Measurements from ENCODE around the gene RAB17.

The RAB17 gene

DNA sequence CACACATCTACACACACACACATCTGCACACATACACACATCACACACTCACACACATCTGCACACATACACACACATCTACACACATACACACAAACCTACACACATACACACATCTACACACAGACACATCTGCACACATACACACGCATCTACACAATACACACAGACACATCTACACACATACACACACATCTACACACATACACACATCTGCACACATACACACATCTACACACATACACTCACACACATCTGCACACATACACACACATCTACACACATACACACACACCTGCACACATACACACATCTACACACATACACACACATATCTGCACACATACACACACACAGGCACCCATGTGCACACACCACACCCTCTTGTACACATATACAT, 24.6 kb downstream of the RAB17 start:
- FAIRE-seq, result no peak
- no peak for DNase-seq (ENCODE audit: low spot score)

DNA sequence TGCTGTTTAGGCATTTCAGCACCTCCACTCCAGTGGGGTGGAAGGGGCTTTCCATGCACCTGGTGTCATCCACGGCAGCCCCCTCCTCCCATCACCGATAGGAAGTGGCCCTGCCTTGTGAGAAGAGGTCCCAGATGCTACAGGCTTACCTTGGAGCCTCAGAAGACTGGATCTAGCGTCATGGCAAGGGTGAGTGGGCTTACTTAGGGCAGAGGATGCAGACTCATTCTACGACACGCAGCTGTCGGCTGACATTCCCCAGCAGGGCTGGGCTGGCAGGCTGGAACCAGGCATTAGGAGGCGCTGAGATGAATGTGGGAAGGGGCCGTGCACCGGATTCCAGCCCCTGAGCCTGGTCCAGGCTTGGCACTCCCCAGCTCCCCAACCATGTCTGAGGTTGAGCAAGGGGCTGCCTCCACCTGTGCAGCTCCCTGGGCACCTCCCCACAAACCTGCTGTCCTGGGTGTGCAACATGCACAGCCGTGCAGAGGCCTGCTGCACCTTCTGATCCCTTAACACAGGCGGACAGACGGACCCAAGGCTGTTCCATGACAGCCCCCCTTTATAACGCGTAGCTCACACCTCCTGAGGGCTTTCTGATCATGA, 25.9 kb downstream of the RAB17 start:
- DNase-seq (ENCODE audit: low spot score) (no peak), FAIRE-seq (no peak)

DNA sequence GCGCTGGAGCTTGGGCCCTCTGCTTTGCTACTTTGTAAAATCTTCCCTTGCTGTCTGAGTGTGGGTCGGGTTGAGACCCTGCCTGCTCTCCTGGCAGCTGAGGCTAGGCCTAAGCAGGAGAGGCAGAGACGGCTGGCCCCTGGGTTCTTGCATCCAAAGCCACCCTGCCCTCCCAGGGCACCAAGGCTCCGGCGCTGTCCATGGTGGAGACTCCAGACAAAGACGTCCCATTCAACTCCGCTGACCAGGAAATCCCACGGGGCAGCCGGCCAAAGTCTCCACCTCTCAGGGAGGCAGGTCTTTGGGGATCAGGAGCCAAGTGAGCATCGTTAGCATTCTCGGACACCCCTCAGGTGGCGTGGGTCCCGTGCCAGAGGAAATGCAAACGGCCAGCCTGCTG, 26.7 kb downstream of the RAB17 start:
- DNase-seq (ENCODE audit: low spot score), result no peak
- no peak for FAIRE-seq

GRCh38 chr2:237561221-237561620, 29.3 kb downstream of the RAB17 start:
- no peak for DNase-seq (ENCODE audit: low spot score)
- FAIRE-seq, result no peak

- no peak for FAIRE-seq
Measured at GRCh38 chr2:237558961-237559641, 31.4 kb downstream of the RAB17 start.

DNA sequence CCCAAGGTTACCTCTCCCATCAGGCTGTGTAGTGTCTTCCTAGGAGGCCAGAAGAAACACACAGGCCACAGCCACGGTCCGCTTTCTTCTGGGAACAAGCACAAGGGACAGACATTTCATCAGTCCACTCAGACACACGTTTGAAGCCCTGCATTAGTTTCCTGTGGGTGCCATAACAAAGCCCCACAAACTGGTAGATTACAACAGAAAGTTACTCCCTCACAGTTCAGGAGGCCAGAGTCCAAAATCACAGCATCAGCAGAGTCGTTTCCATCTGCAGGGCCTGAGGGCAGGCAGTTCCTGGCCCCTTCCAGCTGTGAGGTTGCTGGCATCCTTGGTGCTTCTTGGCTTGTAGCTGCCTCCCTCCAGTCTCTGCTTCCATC, 32.9 kb downstream of the RAB17 start:
- DNase-seq (ENCODE audit: low spot score), result no peak
- no peak for FAIRE-seq

More at GRCh38 chr2:237558961-237559641, 31.4 kb downstream of the RAB17 start:
- DNase-seq (ENCODE audit: low spot score), result peak; percentile 27

DNA sequence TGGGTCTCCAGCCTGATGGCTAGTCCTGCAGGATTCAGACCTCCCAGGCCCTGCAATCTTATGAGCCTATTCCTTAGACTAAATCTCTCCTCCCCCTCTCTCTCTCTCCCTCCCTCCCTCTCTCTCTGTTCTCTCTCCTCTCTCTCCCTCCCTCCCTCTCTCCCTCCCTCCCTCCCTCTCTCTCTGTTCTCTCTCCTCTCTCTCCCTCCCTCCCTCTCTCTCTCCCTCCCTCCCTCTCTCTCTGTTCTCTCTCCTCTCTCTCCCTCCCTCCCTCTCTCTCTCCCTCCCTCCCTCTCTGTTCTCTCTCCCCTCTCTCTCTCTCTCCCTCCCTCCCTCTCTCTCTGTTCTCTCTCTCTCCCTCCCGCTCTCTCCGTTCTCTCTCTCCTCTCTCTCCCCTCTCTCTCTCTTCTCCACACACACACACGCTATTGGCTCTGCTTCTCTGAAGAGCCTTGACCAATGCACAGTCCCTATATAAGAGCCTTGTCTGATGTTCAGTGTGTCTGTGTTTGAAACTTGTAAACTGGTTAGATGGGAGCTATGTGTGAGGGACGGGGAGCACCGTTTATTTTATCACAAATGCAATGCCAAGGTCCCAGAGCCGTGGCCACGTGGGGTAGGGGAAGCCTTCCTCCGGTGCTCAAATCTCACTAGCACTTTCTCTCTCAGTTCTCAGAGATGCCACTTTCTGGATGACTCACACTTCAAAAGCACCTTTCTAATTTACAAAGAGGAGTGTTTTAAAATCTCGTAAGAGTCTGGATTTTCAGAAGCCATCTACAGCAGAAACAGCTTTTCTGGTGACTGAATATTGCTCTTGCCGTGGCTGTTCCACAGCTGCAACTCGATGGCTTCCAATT, 33.5 kb downstream of the RAB17 start:
- DNase-seq (ENCODE audit: low spot score), result no peak
- no peak for FAIRE-seq

DNA sequence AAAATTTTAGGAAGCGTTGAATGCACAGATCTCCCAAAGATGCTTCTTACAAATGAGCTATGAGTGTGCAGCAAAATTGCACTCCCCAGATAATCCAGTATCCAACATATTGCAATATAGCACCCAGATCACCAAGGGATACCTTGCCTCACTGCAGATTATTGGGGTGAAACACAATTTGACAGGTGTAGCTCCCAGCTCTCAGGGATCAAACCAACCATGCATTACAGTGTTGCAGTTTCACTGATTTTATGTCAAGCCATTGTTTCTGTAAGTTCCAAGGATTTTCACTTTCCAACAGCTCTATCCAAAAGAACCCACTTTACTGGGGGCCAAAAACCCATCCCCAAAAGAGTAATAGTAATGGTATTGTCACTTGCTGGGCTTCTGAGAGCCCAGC, 35.0 kb downstream of the RAB17 start:
- DNase-seq (ENCODE audit: low spot score), result no peak
- FAIRE-seq, result no peak

GRCh38 chr2:237553948-237554347, 36.6 kb downstream of the RAB17 start:
- DNase-seq (ENCODE audit: low spot score) (no peak), FAIRE-seq (no peak)

DNA sequence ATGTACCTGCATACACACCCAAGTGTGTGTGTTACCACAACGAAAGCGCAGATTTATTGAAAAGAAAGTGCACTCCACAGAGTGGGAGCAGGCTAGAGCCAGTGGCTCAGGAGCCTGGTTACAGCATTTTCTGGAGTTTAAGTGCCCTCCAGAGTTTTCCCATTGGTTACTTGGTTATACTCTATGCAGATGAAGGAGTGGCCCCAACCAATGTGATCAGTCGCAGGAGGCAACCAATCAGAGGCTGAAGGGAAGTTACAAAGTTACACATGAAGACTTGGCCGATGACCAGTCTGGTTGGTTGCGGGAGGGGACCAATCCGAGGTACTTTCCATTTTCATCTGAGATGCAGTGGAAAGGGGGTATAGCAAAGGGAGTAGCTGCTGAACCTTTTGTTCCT, 37.6 kb downstream of the RAB17 start:
- FAIRE-seq (no peak), DNase-seq (ENCODE audit: low spot score) (no peak)

GRCh38 chr2:237551071-237551574, 39.4 kb downstream of the RAB17 start:
- DNase-seq (ENCODE audit: low spot score) (no peak), FAIRE-seq (no peak)

GRCh38 chr2:237549643-237550415, 40.7 kb downstream of the RAB17 start:
- no peak for FAIRE-seq
- DNase-seq (ENCODE audit: low spot score), result no peak

- FAIRE-seq (no peak), DNase-seq (ENCODE audit: low spot score) (no peak)
Measured at GRCh38 chr2:237549216-237549615, 41.3 kb downstream of the RAB17 start.

DNA sequence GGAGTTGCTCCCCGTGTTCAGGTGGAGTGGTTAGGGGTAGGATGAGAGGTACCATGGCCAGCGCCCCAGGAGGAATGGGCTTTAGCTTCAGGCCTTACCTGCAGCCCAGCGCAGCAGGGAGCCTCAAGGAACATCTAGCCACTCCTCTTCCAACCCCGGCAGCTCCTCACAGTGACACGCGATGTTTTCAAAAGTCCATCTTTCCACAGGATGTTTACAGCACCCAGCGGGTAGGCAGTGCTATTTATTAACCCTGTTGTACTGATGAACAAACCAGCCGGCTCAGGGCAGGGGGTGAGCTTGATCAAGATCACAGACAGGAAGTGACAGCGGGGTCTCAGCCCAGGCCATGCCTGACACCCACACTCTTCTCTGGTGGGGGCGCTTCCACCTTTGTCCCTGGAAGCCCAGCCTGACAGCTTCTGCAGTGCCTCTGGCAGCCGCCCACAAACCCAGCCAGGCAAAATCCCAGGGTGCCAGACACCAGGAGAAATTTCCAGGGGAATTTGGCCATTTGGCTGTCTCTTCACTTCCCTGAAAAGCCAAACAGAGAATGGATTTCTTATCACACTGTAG, 42.6 kb downstream of the RAB17 start:
- FAIRE-seq (no peak), DNase-seq (ENCODE audit: low spot score) (no peak)

DNA sequence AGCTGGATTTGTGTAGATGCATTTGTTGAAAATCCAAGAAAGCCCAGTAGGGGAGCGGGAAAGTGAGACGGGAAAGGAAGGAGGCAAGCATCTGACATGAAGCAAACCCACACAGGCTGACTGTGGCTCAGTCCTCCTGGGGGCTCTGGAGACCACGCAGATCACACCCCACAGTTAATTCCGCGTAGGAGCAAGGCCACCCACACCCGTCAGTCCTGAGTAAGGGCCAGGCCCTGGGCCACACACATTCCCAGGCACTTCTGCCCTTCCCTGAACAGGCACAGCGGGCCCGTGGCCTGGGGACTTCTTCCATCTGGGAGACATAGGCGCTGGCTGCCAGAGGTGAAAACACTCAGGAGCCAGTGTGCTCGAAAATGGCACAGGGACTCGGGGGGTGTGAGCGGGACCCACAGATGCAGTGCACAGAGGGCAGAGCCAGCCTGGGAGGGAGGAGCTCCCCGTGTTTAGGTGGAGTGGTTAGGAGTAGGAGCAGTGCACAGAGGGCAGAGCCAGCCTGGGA, 43.6 kb downstream of the RAB17 start:
- no peak for FAIRE-seq
- DNase-seq (ENCODE audit: low spot score), result no peak

GRCh38 chr2:237546040-237546875, 44.3 kb downstream of the RAB17 start:
- no peak for DNase-seq (ENCODE audit: low spot score)
- FAIRE-seq, result no peak

- DNase-seq (ENCODE audit: low spot score) (no peak), FAIRE-seq (no peak)
Measured at GRCh38 chr2:237542001-237542704, 48.4 kb downstream of the RAB17 start.

GRCh38 chr2:237541243-237541642, 49.3 kb downstream of the RAB17 start:
- FAIRE-seq (no peak), DNase-seq (ENCODE audit: low spot score) (no peak)

DNA sequence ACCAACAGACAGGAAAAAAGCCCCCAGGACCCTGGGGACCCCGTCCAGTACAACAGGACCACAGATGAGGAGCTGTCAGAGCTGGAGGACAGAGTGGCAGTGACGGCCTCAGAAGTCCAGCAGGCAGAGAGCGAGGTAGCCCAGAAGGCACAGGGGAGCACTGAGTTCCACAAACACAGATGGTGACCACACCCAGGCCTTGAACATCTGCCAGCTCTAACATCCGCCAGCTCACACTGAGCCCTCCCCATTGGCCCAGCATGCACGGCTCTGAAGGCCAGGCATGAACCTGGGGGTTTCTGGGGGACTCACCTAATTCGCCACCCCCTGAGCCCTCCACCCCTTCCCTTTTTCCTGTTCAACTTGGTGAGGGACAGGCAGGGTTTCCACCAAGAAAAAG, 49.7 kb downstream of the RAB17 start:
- FAIRE-seq, result no peak
- no peak for DNase-seq (ENCODE audit: low spot score)
